Measurements from ENCODE around the gene THAP12. TPM values are rescaled to one million over a fixed set of nuclear protein-coding genes. Genes with fewer than 3 reads are reported as not detected.

The THAP12 gene
- total RNA-seq, 1 experiment from 2014 or later = 27.6 TPM

DNA sequence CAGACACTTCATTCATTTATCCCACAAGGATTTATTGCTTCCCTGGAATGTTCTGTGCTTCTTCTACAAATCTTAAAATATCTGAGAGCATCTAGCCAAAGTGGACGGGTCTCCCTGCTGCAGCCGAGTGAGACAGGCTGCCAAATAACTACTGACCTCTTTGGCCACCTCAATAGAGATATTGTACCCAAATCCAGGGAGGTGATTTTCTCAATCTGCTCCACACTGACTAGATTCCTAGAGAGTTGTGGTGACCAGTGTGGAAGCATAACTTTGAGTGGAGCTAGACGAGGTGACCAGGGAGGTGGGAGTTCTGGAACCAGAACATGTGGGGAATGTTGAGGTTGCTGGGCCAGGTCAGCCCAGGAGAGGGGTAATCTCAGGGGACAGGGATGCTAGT is 77.5 kb downstream of the THAP12 start:
- TF ChIP-seq, protein P1, sequence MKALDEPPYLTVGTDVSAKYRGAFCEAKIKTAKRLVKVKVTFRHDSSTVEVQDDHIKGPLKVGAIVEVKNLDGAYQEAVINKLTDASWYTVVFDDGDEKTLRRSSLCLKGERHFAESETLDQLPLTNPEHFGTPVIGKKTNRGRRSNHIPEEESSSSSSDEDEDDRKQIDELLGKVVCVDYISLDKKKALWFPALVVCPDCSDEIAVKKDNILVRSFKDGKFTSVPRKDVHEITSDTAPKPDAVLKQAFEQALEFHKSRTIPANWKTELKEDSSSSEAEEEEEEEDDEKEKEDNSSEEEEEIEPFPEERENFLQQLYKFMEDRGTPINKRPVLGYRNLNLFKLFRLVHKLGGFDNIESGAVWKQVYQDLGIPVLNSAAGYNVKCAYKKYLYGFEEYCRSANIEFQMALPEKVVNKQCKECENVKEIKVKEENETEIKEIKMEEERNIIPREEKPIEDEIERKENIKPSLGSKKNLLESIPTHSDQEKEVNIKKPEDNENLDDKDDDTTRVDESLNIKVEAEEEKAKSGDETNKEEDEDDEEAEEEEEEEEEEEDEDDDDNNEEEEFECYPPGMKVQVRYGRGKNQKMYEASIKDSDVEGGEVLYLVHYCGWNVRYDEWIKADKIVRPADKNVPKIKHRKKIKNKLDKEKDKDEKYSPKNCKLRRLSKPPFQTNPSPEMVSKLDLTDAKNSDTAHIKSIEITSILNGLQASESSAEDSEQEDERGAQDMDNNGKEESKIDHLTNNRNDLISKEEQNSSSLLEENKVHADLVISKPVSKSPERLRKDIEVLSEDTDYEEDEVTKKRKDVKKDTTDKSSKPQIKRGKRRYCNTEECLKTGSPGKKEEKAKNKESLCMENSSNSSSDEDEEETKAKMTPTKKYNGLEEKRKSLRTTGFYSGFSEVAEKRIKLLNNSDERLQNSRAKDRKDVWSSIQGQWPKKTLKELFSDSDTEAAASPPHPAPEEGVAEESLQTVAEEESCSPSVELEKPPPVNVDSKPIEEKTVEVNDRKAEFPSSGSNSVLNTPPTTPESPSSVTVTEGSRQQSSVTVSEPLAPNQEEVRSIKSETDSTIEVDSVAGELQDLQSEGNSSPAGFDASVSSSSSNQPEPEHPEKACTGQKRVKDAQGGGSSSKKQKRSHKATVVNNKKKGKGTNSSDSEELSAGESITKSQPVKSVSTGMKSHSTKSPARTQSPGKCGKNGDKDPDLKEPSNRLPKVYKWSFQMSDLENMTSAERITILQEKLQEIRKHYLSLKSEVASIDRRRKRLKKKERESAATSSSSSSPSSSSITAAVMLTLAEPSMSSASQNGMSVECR (CRISPR knock-in tag; IDR thresholded peaks at IDR 0.05; ENCODE audit: borderline replicate concordance) = no peak
- TF ChIP-seq ESRRA (CRISPR knock-in tag; IDR thresholded peaks at IDR 0.05; ENCODE audit: borderline replicate concordance) (no peak), FOXJ3 (CRISPR knock-in tag; IDR thresholded peaks at IDR 0.05; ENCODE audit: borderline replicate concordance) (no peak), ZNF232 (CRISPR knock-in tag; IDR thresholded peaks at IDR 0.05) (no peak), CDX4 (CRISPR knock-in tag; IDR thresholded peaks at IDR 0.05; ENCODE audit: borderline replicate concordance) (no peak), NR3C1 (CRISPR knock-in tag; conservative IDR thresholded peaks at IDR 0.05; ENCODE audit: low read depth) (no peak), JUN (CRISPR knock-in tag; IDR thresholded peaks at IDR 0.05) (no peak)
- TF ChIP-seq, protein P2, sequence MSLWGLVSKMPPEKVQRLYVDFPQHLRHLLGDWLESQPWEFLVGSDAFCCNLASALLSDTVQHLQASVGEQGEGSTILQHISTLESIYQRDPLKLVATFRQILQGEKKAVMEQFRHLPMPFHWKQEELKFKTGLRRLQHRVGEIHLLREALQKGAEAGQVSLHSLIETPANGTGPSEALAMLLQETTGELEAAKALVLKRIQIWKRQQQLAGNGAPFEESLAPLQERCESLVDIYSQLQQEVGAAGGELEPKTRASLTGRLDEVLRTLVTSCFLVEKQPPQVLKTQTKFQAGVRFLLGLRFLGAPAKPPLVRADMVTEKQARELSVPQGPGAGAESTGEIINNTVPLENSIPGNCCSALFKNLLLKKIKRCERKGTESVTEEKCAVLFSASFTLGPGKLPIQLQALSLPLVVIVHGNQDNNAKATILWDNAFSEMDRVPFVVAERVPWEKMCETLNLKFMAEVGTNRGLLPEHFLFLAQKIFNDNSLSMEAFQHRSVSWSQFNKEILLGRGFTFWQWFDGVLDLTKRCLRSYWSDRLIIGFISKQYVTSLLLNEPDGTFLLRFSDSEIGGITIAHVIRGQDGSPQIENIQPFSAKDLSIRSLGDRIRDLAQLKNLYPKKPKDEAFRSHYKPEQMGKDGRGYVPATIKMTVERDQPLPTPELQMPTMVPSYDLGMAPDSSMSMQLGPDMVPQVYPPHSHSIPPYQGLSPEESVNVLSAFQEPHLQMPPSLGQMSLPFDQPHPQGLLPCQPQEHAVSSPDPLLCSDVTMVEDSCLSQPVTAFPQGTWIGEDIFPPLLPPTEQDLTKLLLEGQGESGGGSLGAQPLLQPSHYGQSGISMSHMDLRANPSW (CRISPR knock-in tag; conservative IDR thresholded peaks at IDR 0.05; ENCODE audit: low read depth) = no peak
- TF ChIP-seq, protein P3, sequence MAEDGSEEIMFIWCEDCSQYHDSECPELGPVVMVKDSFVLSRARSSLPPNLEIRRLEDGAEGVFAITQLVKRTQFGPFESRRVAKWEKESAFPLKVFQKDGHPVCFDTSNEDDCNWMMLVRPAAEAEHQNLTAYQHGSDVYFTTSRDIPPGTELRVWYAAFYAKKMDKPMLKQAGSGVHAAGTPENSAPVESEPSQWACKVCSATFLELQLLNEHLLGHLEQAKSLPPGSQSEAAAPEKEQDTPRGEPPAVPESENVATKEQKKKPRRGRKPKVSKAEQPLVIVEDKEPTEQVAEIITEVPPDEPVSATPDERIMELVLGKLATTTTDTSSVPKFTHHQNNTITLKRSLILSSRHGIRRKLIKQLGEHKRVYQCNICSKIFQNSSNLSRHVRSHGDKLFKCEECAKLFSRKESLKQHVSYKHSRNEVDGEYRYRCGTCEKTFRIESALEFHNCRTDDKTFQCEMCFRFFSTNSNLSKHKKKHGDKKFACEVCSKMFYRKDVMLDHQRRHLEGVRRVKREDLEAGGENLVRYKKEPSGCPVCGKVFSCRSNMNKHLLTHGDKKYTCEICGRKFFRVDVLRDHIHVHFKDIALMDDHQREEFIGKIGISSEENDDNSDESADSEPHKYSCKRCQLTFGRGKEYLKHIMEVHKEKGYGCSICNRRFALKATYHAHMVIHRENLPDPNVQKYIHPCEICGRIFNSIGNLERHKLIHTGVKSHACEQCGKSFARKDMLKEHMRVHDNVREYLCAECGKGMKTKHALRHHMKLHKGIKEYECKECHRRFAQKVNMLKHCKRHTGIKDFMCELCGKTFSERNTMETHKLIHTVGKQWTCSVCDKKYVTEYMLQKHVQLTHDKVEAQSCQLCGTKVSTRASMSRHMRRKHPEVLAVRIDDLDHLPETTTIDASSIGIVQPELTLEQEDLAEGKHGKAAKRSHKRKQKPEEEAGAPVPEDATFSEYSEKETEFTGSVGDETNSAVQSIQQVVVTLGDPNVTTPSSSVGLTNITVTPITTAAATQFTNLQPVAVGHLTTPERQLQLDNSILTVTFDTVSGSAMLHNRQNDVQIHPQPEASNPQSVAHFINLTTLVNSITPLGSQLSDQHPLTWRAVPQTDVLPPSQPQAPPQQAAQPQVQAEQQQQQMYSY (CRISPR knock-in tag; IDR thresholded peaks at IDR 0.05) = no peak
- no peak for DNase-seq (ENCODE audit: low spot score)
- Mint-ChIP-seq H3K27me3 (ENCODE audit: low read depth) (no peaks in the 10 kb centered on the region), H3K36me3 (no peaks in the 10 kb centered on the region), H3K4me3 (no peak overlapping the region), H3K27ac (no peak overlapping the region), H3K9me3 (no peaks in the 10 kb centered on the region), H3K4me1 (peaks cover 13% of the 10 kb centered on the region)
- CTCF ChIA-PET = interaction anchor here (0.8 to 2.0 kb wide), 4 partner anchors 16 to 95 kb away, joined by 3 to 12 read pairs (median 6); no protein-coding TSS in a partner anchor
- no peak for ATAC-seq
- POLR2A ChIA-PET = no interaction called here

GRCh38 chr11:76302996-76303395 is 77.9 kb downstream of the THAP12 start:
- H3K36me3 Mint-ChIP-seq = no peaks in the 10 kb centered on the region

More at GRCh38 chr11:76302996-76303395, 77.9 kb downstream of the THAP12 start:
- Mint-ChIP-seq H3K27ac (no peak overlapping the region), H3K4me3 (no peak overlapping the region), H3K4me1 (peaks cover 9% of the 10 kb centered on the region), H3K9me3 (no peaks in the 10 kb centered on the region), H3K27me3 (ENCODE audit: low read depth) (no peaks in the 10 kb centered on the region)
- POLR2A ChIA-PET = no interaction called here
- no peak for ATAC-seq
- CTCF ChIA-PET = interaction anchor here (0.8 to 2.0 kb wide), 4 partner anchors 16 to 95 kb away, joined by 3 to 12 read pairs (median 6); no protein-coding TSS in a partner anchor
- DNase-seq (ENCODE audit: low spot score) = no peak
- TF ChIP-seq FOXJ3 (CRISPR knock-in tag; IDR thresholded peaks at IDR 0.05; ENCODE audit: borderline replicate concordance) (no peak), ZNF317 (CRISPR knock-in tag; IDR thresholded peaks at IDR 0.05; ENCODE audit: borderline replicate concordance, low read depth) (0 out of 2 replicates have a peak, but pooled peaks have one; percentile 62)

Other genes with a start within 250 kb of the THAP12 start
- gene WNT11, start 174.6 kb downstream of the THAP12 start, total RNA-seq (2021) = 0.32 to 0.89 TPM (median 0.79 TPM) in 3 replicates
- gene GVQW3, start 191 bp upstream of the THAP12 start, total RNA-seq (2021) = 7.0 to 8.1 TPM (median 7.7 TPM) in 3 replicates
- gene EMSY, start 63.9 kb upstream of the THAP12 start, total RNA-seq (2021) = 25.3 to 31.1 TPM (median 29.2 TPM) in 3 replicates